HEK293 (cell line): ENCODE data around the gene DENND1A.

Experiments used
- CTCF ChIA-PET: fragments of 350-600 bp; formaldehyde crosslinking; extraction: SDS; loops from one replicate; lab custom pipeline; 2021; ENCODE audit warnings: antibody characterized with exemption; lab: Yijun Ruan, JAX
- POLR2A ChIA-PET: fragments of 300-600 bp; formaldehyde crosslinking; extraction: SDS; loops from one replicate; lab custom pipeline; 2020; ENCODE audit warnings: antibody characterized with exemption, inconsistent platforms; lab: Yijun Ruan, JAX
- H3K27ac ChIP-seq: fragments of 200-500 bp; sonication (Bioruptor generic); 2 replicates; pipeline ENCODE4 v1.5.1; 2014; ENCODE audit warnings: low read depth, low read length, control low read depth, inconsistent platforms; ENCODE audit errors: extremely low read depth
- H3K36me3 ChIP-seq, 2 experiments: fragments of 200-500 bp in 1 of 2; sonication (Bioruptor generic) in 1 of 2; 1 replicate in 1 of 2; 2 replicates in 1 of 2; pipeline ENCODE4 v1.5.1; 2014 to 2017; ENCODE audit warnings: inconsistent platforms in 2 of 2, low read length in 2 of 2; ENCODE audit not compliant: control insufficient read depth in 2 of 2, insufficient read depth in 1 of 2
- H3K4me1 ChIP-seq: fragments of 200-500 bp; sonication (Bioruptor generic); 2 replicates; pipeline ENCODE4 v1.5.1; 2014; ENCODE audit warnings: mild to moderate bottlenecking, low read length, inconsistent platforms; ENCODE audit not compliant: control insufficient read depth, insufficient read depth
- H3K4me3 ChIP-seq: 2 replicates; pipeline ENCODE4 v1.5.1; 2011; ENCODE audit warnings: low read depth, mild to moderate bottlenecking, control low read depth, low read length, moderate library complexity
- H3K9me3 ChIP-seq: fragments of 200-500 bp; sonication (Bioruptor generic); 2 replicates; pipeline ENCODE4 v1.5.1; 2014; ENCODE audit warnings: low read depth, low read length, inconsistent platforms; ENCODE audit not compliant: control insufficient read depth, insufficient read depth
- GLI2 ChIP-seq: fragments of 450-650 bp; formaldehyde crosslinking; IDR thresholded peaks from 2 replicates; pipeline ENCODE4; 2017; ENCODE audit warnings: missing biosample characterization, missing genetic modification characterization, low read depth, borderline replicate concordance
- HOXD13 ChIP-seq: sonication (generic); formaldehyde crosslinking; IDR thresholded peaks from 2 replicates; pipeline ENCODE4 v1.8.0; 2022; ENCODE audit warnings: missing genetic modification reagents, borderline replicate concordance
- REPIN1 ChIP-seq: fragments of 450-650 bp; formaldehyde crosslinking; IDR thresholded peaks from 2 replicates; pipeline ENCODE4 v1.5.1; 2017; ENCODE audit warnings: missing biosample characterization, missing genetic modification characterization, low read depth
- SCRT2 ChIP-seq: fragments of 450-650 bp; formaldehyde crosslinking; IDR thresholded peaks from 2 replicates; pipeline ENCODE4 v1.5.1; 2016; ENCODE audit warnings: missing biosample characterization, missing genetic modification characterization
- SETDB1 ChIP-seq: IDR thresholded peaks from one replicate; pipeline ENCODE4 v1.6.1; 2017; ENCODE audit warnings: mild to moderate bottlenecking, low read length, moderate library complexity, mixed read lengths; ENCODE audit not compliant: insufficient read length
- ZBTB17 ChIP-seq: fragments of 450-650 bp; formaldehyde crosslinking; IDR thresholded peaks from 2 replicates; pipeline ENCODE4 v1.5.1; 2016; ENCODE audit warnings: missing biosample characterization, missing genetic modification characterization
- ZBTB44 ChIP-seq: fragments of 450-650 bp; IDR thresholded peaks from 2 replicates; pipeline ENCODE4 v1.5.1; 2018; ENCODE audit warnings: missing biosample characterization, mild to moderate bottlenecking, missing genetic modification characterization
- ZFP37 ChIP-seq: fragments of 450-650 bp; formaldehyde crosslinking; IDR thresholded peaks from 2 replicates; pipeline ENCODE4 v1.5.1; 2016; ENCODE audit warnings: missing biosample characterization, missing genetic modification characterization
- ZNF10 ChIP-seq: fragments of 450-650 bp; formaldehyde crosslinking; IDR thresholded peaks from 2 replicates; pipeline ENCODE4 v1.5.1; 2017; ENCODE audit warnings: missing biosample characterization, missing genetic modification characterization
- ZNF133 ChIP-seq: fragments of 450-650 bp; formaldehyde crosslinking; IDR thresholded peaks from 2 replicates; pipeline ENCODE4 v1.5.1; 2016; ENCODE audit warnings: missing biosample characterization, missing genetic modification characterization
- ZNF146 ChIP-seq: fragments of 450-650 bp; formaldehyde crosslinking; IDR thresholded peaks from 2 replicates; pipeline ENCODE4 v1.5.1; 2016; ENCODE audit warnings: missing biosample characterization, missing genetic modification characterization
- ZNF157 ChIP-seq: fragments of 450-650 bp; formaldehyde crosslinking; IDR thresholded peaks from 2 replicates; pipeline ENCODE4 v1.5.1; 2016; ENCODE audit warnings: missing biosample characterization, missing genetic modification characterization
- ZNF174 ChIP-seq: fragments of 450-650 bp; formaldehyde crosslinking; IDR thresholded peaks from 2 replicates; pipeline ENCODE4 v1.5.0; 2017; ENCODE audit warnings: missing biosample characterization, mild to moderate bottlenecking, missing genetic modification characterization
- ZNF184 ChIP-seq: fragments of 450-650 bp; IDR thresholded peaks from 2 replicates; pipeline ENCODE4 v1.5.1; 2018; ENCODE audit warnings: missing biosample characterization, mild to moderate bottlenecking, missing genetic modification characterization
- ZNF274 ChIP-seq, 2 experiments: fragments of 200-500 bp in 1 of 2; fragments of 450-650 bp in 1 of 2; sonication (Bioruptor generic) in 1 of 2; formaldehyde crosslinking in 1 of 2; IDR thresholded peaks; 2 replicates each; pipeline versions ENCODE4 v1.5.1 to v1.6.1; 2014 to 2016; ENCODE audit warnings: borderline replicate concordance in 1 of 2, inconsistent platforms in 1 of 2, low read length in 1 of 2, missing biosample characterization in 1 of 2, missing genetic modification characterization in 1 of 2
- ZNF394 ChIP-seq: fragments of 450-650 bp; formaldehyde crosslinking; IDR thresholded peaks from 2 replicates; pipeline ENCODE4 v1.5.1; 2016; ENCODE audit warnings: missing biosample characterization, missing genetic modification characterization, mild to moderate bottlenecking, moderate library complexity, borderline replicate concordance
- ZNF488 ChIP-seq: fragments of 450-650 bp; formaldehyde crosslinking; IDR thresholded peaks from 2 replicates; pipeline ENCODE4 v1.5.1; 2016; ENCODE audit warnings: missing biosample characterization, missing genetic modification characterization
- ZNF558 ChIP-seq: fragments of 450-650 bp; formaldehyde crosslinking; IDR thresholded peaks from 2 replicates; pipeline ENCODE4 v1.5.1; 2016; ENCODE audit warnings: missing biosample characterization, missing genetic modification characterization
- ZNF707 ChIP-seq: fragments of 450-650 bp; formaldehyde crosslinking; IDR thresholded peaks from 2 replicates; pipeline ENCODE4 v1.5.1; 2016; ENCODE audit warnings: missing biosample characterization, missing genetic modification characterization
- ZNF768 ChIP-seq: fragments of 450-650 bp; formaldehyde crosslinking; IDR thresholded peaks from 2 replicates; pipeline ENCODE4 v1.5.1; 2018; ENCODE audit warnings: missing biosample characterization, mild to moderate bottlenecking, missing genetic modification characterization
- ZNF791 ChIP-seq: fragments of 450-650 bp; formaldehyde crosslinking; IDR thresholded peaks from 2 replicates; pipeline ENCODE4 v1.5.1; 2016; ENCODE audit warnings: missing biosample characterization, missing genetic modification characterization
- ZSCAN23 ChIP-seq: fragments of 450-650 bp; formaldehyde crosslinking; IDR thresholded peaks from 2 replicates; pipeline ENCODE4 v1.5.1; 2016; ENCODE audit warnings: missing biosample characterization, missing genetic modification characterization
- TF ChIP-seq, protein P1 (sequence below): fragments of 450-650 bp; formaldehyde crosslinking; IDR thresholded peaks from 2 replicates; pipeline ENCODE4 v1.5.1; 2016; ENCODE audit warnings: missing biosample characterization, missing genetic modification characterization
- TF ChIP-seq, protein P2 (sequence below): fragments of 450-650 bp; formaldehyde crosslinking; IDR thresholded peaks from 2 replicates; pipeline ENCODE4 v1.5.1; 2017; ENCODE audit warnings: missing biosample characterization, missing genetic modification characterization

DENND1A gene

DNA sequence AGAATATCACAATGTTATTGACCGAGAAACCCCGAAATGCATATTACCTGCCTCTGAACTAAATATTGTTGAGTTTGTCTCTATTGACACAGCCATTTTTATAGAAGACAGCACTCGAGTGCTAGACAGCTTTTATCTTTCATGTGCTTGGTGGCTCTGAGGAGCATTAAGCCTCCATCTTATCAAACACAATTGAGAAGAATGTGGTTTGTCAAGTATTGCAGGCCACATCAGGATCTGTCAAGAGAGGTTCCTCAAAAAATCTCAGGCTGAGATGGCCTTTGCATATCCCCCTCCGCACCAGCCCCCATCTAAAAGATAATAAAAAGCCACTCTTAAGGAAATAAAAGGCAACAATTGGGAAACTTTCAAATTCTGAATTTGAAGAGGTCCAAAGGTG lies 284.8 kb downstream of the DENND1A start:
- no peaks in the 10 kb centered on the region for H3K36me3 ChIP-seq

GRCh38 chr9:123643518-123643917 lies 286.4 kb downstream of the DENND1A start:
- CTCF ChIA-PET = interaction anchor here (0.7 kb wide), 1 partner anchor 318 kb away, joined by 3 read pairs; no protein-coding TSS in a partner anchor
- Histone ChIP-seq H3K4me3 (no peak overlapping the region), H3K9me3 (no peaks in the 10 kb centered on the region), H3K36me3 (no peaks in the 10 kb centered on the region), H3K27ac (no peak overlapping the region), H3K4me1 (peaks cover 10% of the 10 kb centered on the region)
- TF ChIP-seq ZSCAN23 (tag by site-specific recombination) (no peak), ZNF133 (tag by site-specific recombination) (no peak), ZNF488 (no peak), ZNF394 (tag by site-specific recombination) (no peak), ZNF146 (tag by site-specific recombination) (no peak), ZNF157 (tag by site-specific recombination) (no peak)
- POLR2A ChIA-PET = no interaction called here

More for the DNA sequence above, 284.8 kb downstream of the DENND1A start:
- H3K4me1 ChIP-seq = peaks cover 10% of the 10 kb centered on the region
- no peak overlapping the region for H3K27ac ChIP-seq
- no peaks in the 10 kb centered on the region for H3K9me3 ChIP-seq
- POLR2A ChIA-PET = no interaction called here
- TF ChIP-seq ZNF791 (tag by site-specific recombination) (no peak), ZNF184 (no peak), ZNF174 (tag by site-specific recombination) (no peak), ZNF274 (IDR thresholded peaks at IDR 0.05; ENCODE audit: low read length) (no peak), ZNF274 (tag by site-specific recombination; IDR thresholded peaks at IDR 0.05; ENCODE audit: borderline replicate concordance) (no peak), SCRT2 (tag by site-specific recombination) (no peak)
- TF ChIP-seq, protein P1, sequence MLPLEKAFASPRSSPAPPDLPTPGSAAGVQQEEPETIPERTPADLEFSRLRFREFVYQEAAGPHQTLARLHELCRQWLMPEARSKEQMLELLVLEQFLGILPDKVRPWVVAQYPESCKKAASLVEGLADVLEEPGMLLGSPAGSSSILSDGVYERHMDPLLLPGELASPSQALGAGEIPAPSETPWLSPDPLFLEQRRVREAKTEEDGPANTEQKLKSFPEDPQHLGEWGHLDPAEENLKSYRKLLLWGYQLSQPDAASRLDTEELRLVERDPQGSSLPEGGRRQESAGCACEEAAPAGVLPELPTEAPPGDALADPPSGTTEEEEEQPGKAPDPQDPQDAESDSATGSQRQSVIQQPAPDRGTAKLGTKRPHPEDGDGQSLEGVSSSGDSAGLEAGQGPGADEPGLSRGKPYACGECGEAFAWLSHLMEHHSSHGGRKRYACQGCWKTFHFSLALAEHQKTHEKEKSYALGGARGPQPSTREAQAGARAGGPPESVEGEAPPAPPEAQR (tag by site-specific recombination) = no peak
- TF ChIP-seq, protein P2, sequence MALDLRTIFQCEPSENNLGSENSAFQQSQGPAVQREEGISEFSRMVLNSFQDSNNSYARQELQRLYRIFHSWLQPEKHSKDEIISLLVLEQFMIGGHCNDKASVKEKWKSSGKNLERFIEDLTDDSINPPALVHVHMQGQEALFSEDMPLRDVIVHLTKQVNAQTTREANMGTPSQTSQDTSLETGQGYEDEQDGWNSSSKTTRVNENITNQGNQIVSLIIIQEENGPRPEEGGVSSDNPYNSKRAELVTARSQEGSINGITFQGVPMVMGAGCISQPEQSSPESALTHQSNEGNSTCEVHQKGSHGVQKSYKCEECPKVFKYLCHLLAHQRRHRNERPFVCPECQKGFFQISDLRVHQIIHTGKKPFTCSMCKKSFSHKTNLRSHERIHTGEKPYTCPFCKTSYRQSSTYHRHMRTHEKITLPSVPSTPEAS (tag by site-specific recombination) = no peak
- CTCF ChIA-PET = no interaction called here
- H3K4me3 ChIP-seq = no peak overlapping the region

DNA sequence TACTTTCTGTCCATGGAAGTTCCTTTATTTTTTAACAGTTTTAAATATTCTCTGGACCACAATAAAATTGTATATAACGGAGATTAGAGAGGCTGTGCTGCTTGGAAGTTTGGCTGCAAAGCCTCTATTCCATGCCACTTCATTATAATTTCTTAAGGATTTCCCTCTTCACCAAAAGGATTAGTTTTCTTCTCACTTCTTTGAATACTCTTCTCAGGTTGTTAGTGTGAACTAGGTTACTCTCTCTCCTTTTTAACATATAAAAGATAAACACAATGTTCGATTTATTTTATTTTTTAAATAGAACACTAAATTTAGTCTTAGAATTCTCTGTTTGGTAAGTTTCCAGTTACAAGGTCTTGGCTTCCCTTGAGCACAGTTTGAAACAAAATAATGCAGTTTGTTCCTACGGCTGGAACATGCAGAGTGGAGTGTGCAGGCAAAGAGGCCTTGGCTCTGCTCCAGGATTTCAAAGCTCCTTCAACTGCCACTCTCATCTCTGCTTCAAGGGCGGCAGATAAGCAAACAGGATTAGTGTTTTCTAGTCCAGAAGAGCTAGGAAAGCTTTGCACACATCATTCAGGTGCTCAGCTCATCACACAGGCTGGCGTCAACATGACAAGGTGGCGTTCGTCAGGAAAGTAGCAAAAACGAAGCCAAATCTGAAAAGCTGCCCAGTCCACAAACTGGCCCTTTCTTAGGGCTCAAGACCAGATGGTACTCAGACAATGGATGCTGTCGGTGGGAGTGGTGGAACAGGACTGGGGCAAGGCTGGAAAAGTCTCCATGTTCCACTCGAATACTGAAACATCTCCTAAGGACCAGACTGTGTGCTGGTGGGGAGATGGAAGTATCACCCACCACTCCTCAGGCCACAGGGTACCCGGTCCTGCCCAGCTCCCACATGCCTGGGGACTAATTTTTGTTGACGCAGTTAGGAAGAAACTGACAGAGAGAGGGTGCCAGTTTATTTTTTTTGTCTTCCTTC lies 287.3 kb downstream of the DENND1A start:
- no peak overlapping the region for H3K4me3 ChIP-seq
- POLR2A ChIA-PET = no interaction called here
- no peaks in the 10 kb centered on the region for H3K9me3 ChIP-seq
- no peak overlapping the region for H3K27ac ChIP-seq
- CTCF ChIA-PET = no interaction called here
- H3K4me1 ChIP-seq = peaks cover 10% of the 10 kb centered on the region
- H3K36me3 ChIP-seq = no peaks in the 10 kb centered on the region
- no peak for TF ChIP-seq SCRT2 (tag by site-specific recombination)
- TF ChIP-seq REPIN1 (tag by site-specific recombination) = no peak
- TF ChIP-seq SETDB1 = no peak
- no peak for TF ChIP-seq ZFP37 (tag by site-specific recombination)
- no peak for TF ChIP-seq ZNF558 (tag by site-specific recombination)
- no peak for TF ChIP-seq ZNF707 (tag by site-specific recombination)
- TF ChIP-seq GLI2 (tag by site-specific recombination) = no peak
- peak; percentile 70 for TF ChIP-seq ZNF10 (tag by site-specific recombination)
- TF ChIP-seq ZBTB17 (tag by site-specific recombination) = peak; percentile 52; the same call in 1 of the 2 replicates
- TF ChIP-seq ZBTB44 (tag by site-specific recombination) = peak; percentile 74; the same call in 1 of the 2 replicates
- TF ChIP-seq ZNF768 (tag by site-specific recombination) = no peak
- no peak for TF ChIP-seq HOXD13
